ENCODE measurements around the gene CBARP. TPM values are rescaled to one million over a fixed set of nuclear protein-coding genes. Genes with fewer than 3 reads are reported as not detected.

The CBARP gene
- total RNA-seq, 4 donors from 2014 or later, result 8.1 to 16.7 (median 13.6) TPM

- peak in 1 of 2 donors; percentile 98 for DNase-seq (ENCODE audit: low spot score in 2 of 2)
- H3K4me3 ChIP-seq (ENCODE audit: low read depth, poor library complexity, severe bottlenecking), result peak overlapping the region; percentile 11
- intact Hi-C loops (cut with DNase I; ENCODE audit: low total_unique reads), result no loop called here
- TF ChIP-seq POLR2A (IDR thresholded peaks at IDR 0.05), result no peak
- TF ChIP-seq, protein P1, sequence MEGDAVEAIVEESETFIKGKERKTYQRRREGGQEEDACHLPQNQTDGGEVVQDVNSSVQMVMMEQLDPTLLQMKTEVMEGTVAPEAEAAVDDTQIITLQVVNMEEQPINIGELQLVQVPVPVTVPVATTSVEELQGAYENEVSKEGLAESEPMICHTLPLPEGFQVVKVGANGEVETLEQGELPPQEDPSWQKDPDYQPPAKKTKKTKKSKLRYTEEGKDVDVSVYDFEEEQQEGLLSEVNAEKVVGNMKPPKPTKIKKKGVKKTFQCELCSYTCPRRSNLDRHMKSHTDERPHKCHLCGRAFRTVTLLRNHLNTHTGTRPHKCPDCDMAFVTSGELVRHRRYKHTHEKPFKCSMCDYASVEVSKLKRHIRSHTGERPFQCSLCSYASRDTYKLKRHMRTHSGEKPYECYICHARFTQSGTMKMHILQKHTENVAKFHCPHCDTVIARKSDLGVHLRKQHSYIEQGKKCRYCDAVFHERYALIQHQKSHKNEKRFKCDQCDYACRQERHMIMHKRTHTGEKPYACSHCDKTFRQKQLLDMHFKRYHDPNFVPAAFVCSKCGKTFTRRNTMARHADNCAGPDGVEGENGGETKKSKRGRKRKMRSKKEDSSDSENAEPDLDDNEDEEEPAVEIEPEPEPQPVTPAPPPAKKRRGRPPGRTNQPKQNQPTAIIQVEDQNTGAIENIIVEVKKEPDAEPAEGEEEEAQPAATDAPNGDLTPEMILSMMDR (IDR thresholded peaks at IDR 0.05), result no peak
- WGBS, 2 donors, result 1 to 3% methylated on average over 26 of the region's 30 CpGs
Observed at GRCh38 chr19:1252221-1252820, 14.5 kb upstream of the CBARP start.

DNA sequence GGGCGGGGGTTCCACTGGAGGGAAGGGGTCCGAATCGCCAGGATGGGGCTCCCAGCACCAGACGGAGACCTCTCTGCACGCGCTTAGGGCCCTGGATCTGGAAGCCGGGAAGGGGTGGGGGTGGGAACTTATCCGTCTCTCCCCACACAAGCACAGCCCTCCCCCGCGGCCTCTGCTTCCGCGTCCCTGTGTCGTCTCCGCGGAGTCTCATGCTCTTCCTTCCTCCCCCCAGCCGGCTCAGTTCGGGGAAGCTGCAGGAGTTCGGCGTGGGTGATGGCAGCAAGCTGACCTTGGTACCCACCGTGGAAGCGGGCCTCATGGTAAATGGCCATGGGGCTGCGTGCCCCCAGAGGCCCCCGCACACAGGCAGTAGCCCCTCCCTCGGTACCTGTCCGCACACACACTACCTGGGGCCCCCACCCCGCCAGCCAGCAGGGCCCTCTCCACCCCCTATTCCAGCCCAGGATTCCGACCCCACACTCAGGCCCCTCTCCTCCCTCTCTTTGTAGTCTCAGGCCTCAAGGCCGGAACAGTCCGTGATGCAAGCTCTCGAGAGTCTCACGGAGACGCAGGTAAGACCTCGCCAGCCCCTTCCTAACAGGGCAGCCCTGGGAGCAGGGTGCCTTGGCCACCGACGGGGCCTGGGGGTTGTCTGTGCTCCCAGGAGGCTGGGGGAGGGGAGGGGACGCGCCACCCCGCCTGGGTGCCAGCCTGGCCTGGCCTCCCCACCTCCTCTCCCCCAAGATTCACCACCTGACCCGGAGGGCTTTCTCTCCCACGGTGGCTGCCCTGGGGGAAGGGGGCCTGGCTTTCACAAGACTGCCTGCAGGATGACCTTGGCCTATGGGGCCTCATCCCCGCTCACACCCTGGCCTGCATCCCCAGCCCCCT, 13.8 kb upstream of the CBARP start:
- TF ChIP-seq POLR2A (IDR thresholded peaks at IDR 0.05), result no peak
- TF ChIP-seq, protein P1 (IDR thresholded peaks at IDR 0.05), result no peak
- 2 to 4% methylated on average over 34 to 36 of the region's 41 CpGs for WGBS, 2 donors
- H3K4me3 ChIP-seq (ENCODE audit: low read depth, poor library complexity, severe bottlenecking), result peak overlapping the region; percentile 75
- DNase-seq (ENCODE audit: low spot score in 2 of 2), result peak in 1 of 2 donors; percentile 95
- intact Hi-C loops (cut with DNase I; ENCODE audit: low total_unique reads), result no loop called here

DNA sequence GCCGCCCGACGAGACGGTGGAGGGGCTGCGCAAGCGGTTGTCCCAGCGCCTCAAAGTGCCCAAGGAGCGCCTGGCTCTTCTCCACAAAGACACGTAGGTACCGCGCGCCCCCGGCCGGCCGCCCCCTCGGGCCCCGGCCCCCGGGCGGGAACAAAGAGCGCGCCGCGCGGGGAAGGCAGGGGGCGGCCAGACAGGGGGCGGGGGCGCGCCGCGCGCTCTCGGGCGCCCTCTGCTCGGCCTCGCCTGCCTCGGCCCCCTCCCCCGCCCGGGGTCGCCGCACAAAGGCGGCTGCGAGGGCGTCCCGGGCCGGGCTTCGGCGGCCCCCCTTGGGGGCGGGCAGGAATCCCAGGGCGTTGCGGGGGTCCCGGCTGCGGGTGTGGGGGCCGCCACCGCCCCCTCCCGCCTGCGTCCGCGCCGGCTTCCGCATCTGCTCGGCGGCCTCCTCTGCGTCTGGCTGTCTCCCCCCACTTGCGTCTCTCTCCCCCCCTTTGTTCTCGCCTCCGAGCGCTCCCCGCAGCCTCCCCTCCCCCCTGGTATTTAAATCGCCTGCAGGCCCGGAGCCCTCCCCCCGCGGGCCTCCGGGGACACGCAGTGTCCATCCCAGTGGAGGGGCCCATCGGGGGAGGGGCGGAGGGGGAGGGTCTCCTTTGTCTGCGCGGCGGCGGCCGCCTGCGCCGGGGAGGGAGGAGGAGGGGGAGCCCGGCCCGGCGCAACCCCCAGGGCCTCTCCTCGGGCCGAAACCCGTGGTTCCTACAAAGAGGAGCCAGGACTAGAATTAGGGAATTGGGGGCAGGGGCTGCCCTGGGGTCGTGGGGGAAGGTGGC, 12.8 kb upstream of the CBARP start:
- no peak for TF ChIP-seq POLR2A (IDR thresholded peaks at IDR 0.05)
- TF ChIP-seq, protein P1 (IDR thresholded peaks at IDR 0.05), result no peak
- DNase-seq (ENCODE audit: low spot score in 2 of 2), result peak in 1 of 2 donors; percentile 91
- WGBS, 2 donors, result 0 to 2% methylated on average over 35 to 45 of the region's 90 CpGs
- peak overlapping the region; percentile 75 for H3K4me3 ChIP-seq (ENCODE audit: low read depth, poor library complexity, severe bottlenecking)
- intact Hi-C loops (cut with DNase I; ENCODE audit: low total_unique reads), result no loop called here

GRCh38 chr19:1249990-1250436, 12.2 kb upstream of the CBARP start:
- DNase-seq (ENCODE audit: low spot score in 2 of 2), result no peak
- peak overlapping the region; percentile 75 for H3K4me3 ChIP-seq (ENCODE audit: low read depth, poor library complexity, severe bottlenecking)
- 0 to 1% methylated on average over 5 to 46 of the region's 67 CpGs for whole genome bisulfite sequencing, 2 donors
- TF ChIP-seq, protein P1 (IDR thresholded peaks at IDR 0.05), result no peak
- TF ChIP-seq POLR2A (IDR thresholded peaks at IDR 0.05), result no peak
- intact Hi-C loops (cut with DNase I; ENCODE audit: low total_unique reads), result no loop called here

DNA sequence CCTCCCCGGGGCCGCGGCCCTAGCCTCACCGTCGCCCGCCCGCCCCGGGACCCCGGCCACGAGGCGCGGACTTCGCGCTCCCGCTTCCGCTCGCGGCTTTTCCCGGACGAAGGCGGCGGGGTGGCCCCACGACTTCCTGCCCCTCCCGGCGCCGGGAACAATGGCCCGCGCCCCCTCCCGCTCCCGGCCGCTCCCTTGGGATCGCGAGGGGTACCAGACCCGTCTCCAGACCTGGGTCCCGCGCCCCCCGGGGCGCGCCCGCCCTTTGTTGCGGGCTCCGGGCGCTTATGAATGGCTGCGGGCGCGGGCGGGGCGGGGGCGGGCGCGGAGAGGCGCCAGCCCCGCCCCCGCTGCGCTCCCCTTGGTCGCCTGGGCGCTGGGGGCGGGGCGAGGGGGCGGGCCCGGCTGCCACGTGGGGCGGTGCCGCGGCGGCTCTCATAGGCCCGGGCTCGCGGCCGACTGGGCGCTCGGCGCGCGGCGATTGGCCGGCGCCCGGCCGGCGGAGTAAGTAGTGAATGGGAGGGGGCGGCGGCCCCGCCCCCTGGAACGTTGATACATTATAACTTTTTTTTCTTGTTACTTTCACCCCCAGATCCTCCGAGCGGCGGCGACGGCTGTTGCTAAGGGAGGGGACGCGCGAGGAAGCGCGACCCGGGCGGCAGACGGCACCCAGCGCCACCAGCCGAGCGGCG, 11.6 kb upstream of the CBARP start:
- intact Hi-C loops (cut with DNase I; ENCODE audit: low total_unique reads), result no loop called here
- peak; percentile 93 to 98 for DNase-seq (ENCODE audit: low spot score in 2 of 2)
- 0 to 1% methylated on average over 34 to 49 of the region's 102 CpGs for WGBS, 2 donors
- TF ChIP-seq, protein P1 (IDR thresholded peaks at IDR 0.05), result no peak
- TF ChIP-seq POLR2A (IDR thresholded peaks at IDR 0.05), result peak in 1 of 2 donors; percentile 89
- peak overlapping the region; percentile 75 for H3K4me3 ChIP-seq (ENCODE audit: low read depth, poor library complexity, severe bottlenecking)
